GM19468 (cell line): Measurements from ENCODE around the gene EGFL7.

ENCODE experiments used
- ATAC-seq: cut with Tn5 transposase; IDR thresholded peaks from one replicate; pipeline ENCODE4 v1.9.1; 2021; ENCODE audit warnings: mild to moderate bottlenecking, moderate library complexity, moderate number of reproducible peaks; ENCODE audit not compliant: unreplicated experiment; ENCODE audit errors: extremely low read depth

The EGFL7 gene

GRCh38 chr9:136712690-136713544 lies 50.2 kb downstream of the EGFL7 start:
- ATAC-seq, result no peak

GRCh38 chr9:136713550-136713949 lies 50.8 kb downstream of the EGFL7 start:
- no peak for ATAC-seq

DNA sequence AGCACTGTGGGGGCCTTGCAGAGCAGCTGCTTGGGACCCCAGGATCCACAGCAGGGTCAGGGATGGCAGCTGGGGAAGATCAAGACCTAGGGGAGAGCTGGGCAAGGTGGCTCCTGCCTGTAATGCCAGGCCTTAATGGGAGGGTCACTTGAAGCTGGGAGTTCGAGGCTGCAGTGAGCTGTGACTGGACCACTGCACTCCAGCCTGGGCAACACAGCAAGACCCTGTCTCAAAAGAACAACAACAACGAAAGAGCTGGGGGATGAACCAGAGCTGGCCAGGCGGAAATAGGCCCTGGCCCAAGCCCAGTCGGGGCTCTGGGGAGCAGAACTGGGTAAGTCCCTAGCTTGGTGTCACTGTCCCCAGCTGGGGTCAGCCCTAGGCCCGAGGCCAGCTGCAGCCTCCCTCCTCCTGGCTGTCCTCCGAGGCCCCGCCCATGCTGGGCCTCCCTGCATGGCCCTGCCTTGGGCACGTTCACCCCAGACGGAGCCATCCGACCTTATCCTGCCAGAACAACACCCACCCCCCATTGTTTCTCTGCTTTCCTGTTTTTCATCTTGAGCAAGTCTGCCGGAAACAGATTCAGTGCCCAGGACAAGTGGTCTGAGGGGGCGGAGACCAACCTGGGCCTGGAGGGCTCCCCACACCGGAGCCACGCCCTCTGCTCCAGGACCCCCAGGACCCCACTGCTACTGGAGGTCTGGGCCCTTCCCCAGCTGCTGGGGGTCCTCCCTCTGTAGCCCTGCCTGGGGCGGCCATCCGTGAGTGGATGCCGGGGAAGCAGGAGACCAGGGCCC lies 51.6 kb downstream of the EGFL7 start:
- no peak for ATAC-seq

- no peak for ATAC-seq
Observed at GRCh38 chr9:136714893-136715274, 52.2 kb downstream of the EGFL7 start.

DNA sequence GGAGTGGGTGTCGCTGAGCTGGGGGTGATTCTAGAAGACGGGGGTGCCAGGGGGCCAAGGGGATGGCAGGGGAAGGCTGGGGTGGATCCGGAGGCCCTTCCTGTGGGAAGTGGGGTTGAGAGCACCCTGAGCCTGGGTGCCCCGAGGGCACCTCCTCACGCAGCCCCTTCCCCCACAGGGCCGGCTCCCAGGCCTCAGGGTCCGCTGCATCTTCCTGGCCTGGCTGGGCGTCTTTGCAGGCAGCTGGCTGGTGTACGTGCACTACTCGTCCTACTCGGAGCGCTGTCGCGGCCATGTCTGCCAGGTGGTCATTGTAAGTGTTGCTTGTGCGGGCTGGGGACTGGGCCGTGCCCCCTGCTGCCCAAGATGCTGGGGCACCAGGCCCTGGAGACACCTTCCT lies 54.7 kb downstream of the EGFL7 start:
- no peak for ATAC-seq

- ATAC-seq, result no peak
Observed at GRCh38 chr9:136718345-136719194, 55.9 kb downstream of the EGFL7 start.

GRCh38 chr9:136719195-136719880 lies 56.6 kb downstream of the EGFL7 start:
- no peak for ATAC-seq

DNA sequence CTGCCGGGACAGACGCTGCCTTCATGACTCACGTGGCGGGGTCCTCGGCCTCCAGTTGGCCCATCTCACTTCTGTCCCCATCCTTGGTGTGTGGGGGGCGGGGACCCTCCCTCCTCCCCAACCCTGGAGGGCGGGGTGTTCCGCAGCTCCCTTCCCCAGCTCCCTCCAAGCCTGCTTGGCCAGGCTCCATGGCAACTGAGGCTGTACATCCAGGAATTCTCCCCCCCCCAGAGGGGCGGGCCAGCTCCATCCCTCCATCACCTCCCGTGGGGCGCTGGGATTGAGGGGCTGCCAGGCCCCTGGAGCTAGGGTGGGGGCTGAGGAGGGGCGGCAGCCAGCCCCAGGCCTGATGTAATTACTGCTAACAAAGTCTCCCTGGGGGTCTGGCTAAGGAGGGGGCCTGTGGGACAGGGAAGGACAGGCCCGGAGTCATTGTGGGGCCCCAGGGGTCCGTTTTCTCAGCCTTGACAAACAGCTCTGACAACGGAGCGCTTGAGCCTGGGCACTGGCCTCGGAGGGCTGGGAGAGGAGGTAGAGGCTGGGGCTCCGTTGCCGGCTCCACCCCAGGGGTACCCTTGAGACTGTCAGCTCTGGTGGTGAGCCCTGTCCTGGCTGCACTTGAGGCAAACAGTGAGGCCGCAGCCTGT lies 57.7 kb downstream of the EGFL7 start:
- no peak for ATAC-seq

DNA sequence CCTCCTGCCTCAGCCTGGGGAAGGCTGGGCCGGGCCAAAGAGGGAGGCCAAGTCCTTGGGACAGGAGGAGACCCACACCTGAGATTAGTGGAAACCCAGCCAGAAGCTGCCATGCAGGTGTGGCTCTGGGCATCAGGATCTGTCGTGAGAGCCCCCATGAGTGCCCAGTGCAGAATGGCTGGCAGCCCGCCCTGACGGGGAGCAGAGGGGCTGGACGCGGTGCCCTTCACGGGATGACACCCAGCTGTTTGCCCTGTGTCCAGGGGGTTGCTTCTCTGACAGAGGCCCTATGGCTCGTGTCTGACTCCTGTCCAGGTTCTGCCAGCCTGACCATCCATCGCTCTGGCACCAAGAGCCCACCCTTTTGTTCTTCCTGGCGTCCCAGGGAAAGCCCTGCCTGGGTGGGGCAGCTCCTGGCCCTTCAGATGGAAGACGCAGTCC lies 58.2 kb downstream of the EGFL7 start:
- no peak for ATAC-seq

DNA sequence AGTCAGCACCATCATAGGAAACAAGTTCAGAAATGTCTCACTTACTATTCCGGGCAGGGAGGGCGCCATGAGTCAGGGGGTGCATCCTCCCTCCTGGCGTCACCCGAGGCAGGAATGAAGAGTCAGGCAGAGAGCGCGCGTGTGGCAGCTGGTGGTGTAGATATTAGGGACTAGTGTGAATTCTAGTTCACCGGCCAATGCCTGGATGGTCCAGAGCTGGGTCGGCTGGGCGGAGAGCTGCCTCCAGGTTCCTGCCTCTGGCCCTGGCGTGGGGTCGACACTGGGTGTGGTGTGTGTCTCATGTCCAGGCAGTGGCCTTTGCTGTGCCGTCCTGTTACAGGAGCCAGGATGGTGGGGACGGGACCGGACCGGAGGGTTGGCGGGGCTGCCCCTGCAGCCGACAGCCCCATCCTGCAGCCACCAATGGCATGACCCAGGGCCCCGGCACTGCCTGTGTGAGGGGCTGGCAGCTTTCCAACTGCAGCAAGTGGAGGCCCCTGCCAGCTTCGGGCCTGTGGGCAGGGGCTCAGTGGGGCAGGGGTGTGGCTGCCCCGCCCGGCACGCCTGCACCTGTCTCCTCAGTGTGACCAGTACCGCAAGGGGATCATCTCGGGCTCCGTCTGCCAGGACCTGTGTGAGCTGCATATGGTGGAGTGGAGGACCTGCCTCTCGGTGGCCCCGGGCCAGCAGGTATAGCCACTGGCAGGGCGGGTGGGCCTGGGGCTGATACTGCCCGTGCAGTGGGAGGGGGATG lies 58.8 kb downstream of the EGFL7 start:
- ATAC-seq, result no peak
